HG02610 (cell line): ENCODE data around the gene FLT3LG.
"Not testable (repeated sequence)": the region's sequence is repeated elsewhere in the genome, so short reads cannot be mapped to it uniquely, and the experiment has no call there.

Experiments
- ATAC-seq: cut with Tn5 transposase; IDR thresholded peaks from one replicate; pipeline ENCODE4 v1.9.1; 2021; ENCODE audit warnings: mild to moderate bottlenecking, moderate library complexity; ENCODE audit not compliant: unreplicated experiment

FLT3LG gene

GRCh38 chr19:49440439-49441209, 33.4 kb upstream of the FLT3LG start:
- no peak for ATAC-seq

GRCh38 chr19:49441210-49441959, 32.6 kb upstream of the FLT3LG start, which contains the start of gene SLC17A7:
Gene SLC17A7, minus strand, starts transcription at chr19:49441527. Its CDS starts 148 bp downstream, at chr19:49441379.
- no peak for ATAC-seq

- no peak for ATAC-seq
These were observed 32.1 kb upstream of the FLT3LG start for GRCh38 chr19:49441960-49442350.

GRCh38 chr19:49442354-49442753, 31.7 kb upstream of the FLT3LG start:
- no peak for ATAC-seq

GRCh38 chr19:49442771-49443365, 31.1 kb upstream of the FLT3LG start:
- ATAC-seq, result peak; percentile 9

- peak; percentile 68 for ATAC-seq
These were observed 30.5 kb upstream of the FLT3LG start for GRCh38 chr19:49443366-49444099.

- ATAC-seq, result not testable (repeated sequence)
These were observed 29.8 kb upstream of the FLT3LG start for GRCh38 chr19:49444100-49444700.

GRCh38 chr19:49445997-49446396, 28.0 kb upstream of the FLT3LG start:
- no peak for ATAC-seq

- no peak for ATAC-seq
These were observed 26.3 kb upstream of the FLT3LG start for GRCh38 chr19:49447485-49448431.

GRCh38 chr19:49448432-49448786, 25.6 kb upstream of the FLT3LG start:
- no peak for ATAC-seq

- no peak for ATAC-seq
These were observed 23.6 kb upstream of the FLT3LG start for GRCh38 chr19:49450405-49450804.

GRCh38 chr19:49451430-49452181, 22.4 kb upstream of the FLT3LG start, which contains the start of gene PIH1D1:
Gene PIH1D1, minus strand, starts transcription at chr19:49451814. Its CDS starts 240 bp downstream, at chr19:49451574.
- ATAC-seq, result peak; percentile 60

GRCh38 chr19:49453013-49453756, 20.8 kb upstream of the FLT3LG start, which contains the start of gene ALDH16A1:
Gene ALDH16A1, plus strand, starts transcription at chr19:49453225. Its CDS starts 107 bp downstream, at chr19:49453332.
- ATAC-seq, result peak; percentile 82

GRCh38 chr19:49453757-49454240, 20.2 kb upstream of the FLT3LG start:
- no peak for ATAC-seq

- no peak for ATAC-seq
These were observed 18.2 kb upstream of the FLT3LG start for GRCh38 chr19:49455773-49456172.

- no peak for ATAC-seq
These were observed 17.7 kb upstream of the FLT3LG start for GRCh38 chr19:49456326-49456725.

GRCh38 chr19:49458567-49458903, 15.5 kb upstream of the FLT3LG start:
- ATAC-seq, result no peak

GRCh38 chr19:49459388-49459787, 14.6 kb upstream of the FLT3LG start:
- ATAC-seq, result no peak
